Fibroblast of lung (primary cell): ENCODE data around the gene GPC6.

ENCODE experiments used
- CTCF ChIP-seq, 2 donors: IDR thresholded peaks in 1 of 2; conservative IDR thresholded peaks in 1 of 2; 1 replicate in 1 of 2; 2 replicates in 1 of 2; pipeline ENCODE4 v1.5.1; 2011 to 2012; ENCODE audit warnings: low read length in 2 of 2, control low read depth in 1 of 2, inconsistent platforms in 1 of 2, low read depth in 1 of 2, mild to moderate bottlenecking in 1 of 2
- EZH2 ChIP-seq: IDR thresholded peaks from 2 replicates; pipeline ENCODE4 v1.5.1; 2012; ENCODE audit warnings: low read length, control low read depth, mild to moderate bottlenecking; ENCODE audit errors: missing control alignments

GRCh38 chr13:94112227-94112626, 885.6 kb downstream of the GPC6 start:
- TF ChIP-seq CTCF (conservative IDR thresholded peaks at IDR 0.05 in 1 of 2, IDR thresholded peaks at IDR 0.05 in 1 of 2; ENCODE audit: low read depth in 1 of 2, low read length in 2 of 2) (no peak), EZH2 (no peak)
